Measurements from ENCODE around the gene LOC128125822.
A peak's percentile ranks its signal among the peaks of the same experiment; 100 is the strongest.

LOC128125822 gene

GRCh38 chr6:63556369-63556768 is 15.9 kb upstream of the LOC128125822 start:
- DNase-seq, result no peak

DNA sequence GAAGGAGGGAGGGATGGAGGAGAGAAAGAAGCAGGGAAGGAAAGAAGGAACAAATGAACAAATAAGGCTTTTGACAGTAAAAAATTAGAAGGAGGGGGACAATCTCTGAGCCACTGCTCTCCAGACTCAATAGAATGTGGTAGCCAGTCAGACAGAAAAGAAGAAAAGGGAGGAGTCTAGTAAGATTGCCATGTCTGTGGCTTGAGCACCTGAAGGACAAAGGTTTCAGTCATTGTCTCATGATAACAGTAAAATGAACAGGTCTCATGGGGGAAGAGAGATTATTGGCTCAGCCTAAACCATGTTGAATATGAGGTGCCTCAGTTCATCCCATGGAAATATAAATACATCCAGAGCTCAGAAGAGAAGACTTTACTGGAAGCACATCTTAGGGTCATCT is 14.0 kb upstream of the LOC128125822 start:
- no peak for DNase-seq

GRCh38 chr6:63560801-63561287 is 11.4 kb upstream of the LOC128125822 start:
- DNase-seq, result no peak

GRCh38 chr6:63561288-63561687 is 11.0 kb upstream of the LOC128125822 start:
- no peak for DNase-seq

GRCh38 chr6:63563235-63563634 is 9.0 kb upstream of the LOC128125822 start:
- DNase-seq, result no peak

GRCh38 chr6:63565058-63565726 is 7.1 kb upstream of the LOC128125822 start:
- DNase-seq, result no peak

GRCh38 chr6:63565727-63566596 is 6.3 kb upstream of the LOC128125822 start:
- DNase-seq, result no peak

- no peak for DNase-seq
Observed at GRCh38 chr6:63567966-63568365, 4.3 kb upstream of the LOC128125822 start.

DNA sequence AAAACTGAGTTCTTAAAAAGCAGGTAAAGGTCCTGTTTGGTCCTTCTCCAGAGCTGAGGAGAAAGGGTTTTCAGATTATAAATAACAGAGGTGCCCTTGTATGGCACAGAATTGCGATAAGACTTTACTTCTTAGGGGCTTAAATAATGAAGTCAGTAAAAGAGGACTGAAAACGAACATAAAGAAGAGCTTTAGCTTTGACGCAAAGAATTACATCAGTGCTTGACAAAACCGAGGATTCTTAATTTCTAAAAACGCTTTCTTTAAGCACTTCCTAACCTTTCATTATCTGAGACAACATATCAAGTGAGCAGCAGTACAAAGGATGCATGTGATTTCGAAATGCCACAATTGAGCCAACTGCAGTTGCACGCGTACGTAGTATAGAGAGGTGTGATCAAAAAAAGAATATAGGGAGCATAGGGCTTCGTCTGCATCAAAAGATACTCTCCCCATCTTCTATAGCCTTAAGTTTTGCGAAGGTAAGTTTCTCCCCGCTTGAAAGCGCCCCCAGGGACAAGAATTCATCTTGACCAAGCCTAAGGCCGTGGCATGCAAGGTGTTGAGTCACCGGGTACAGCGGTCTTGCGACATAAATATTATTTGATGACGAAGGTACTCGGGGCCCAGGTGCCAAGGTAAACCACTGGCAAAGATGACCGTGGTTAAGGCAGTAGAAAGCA is 778 bp upstream of the LOC128125822 start:
- DNase-seq, result no peak

- DNase-seq, result no peak
Observed at GRCh38 chr6:63572747-63573075, 431 bp downstream of the LOC128125822 start.

DNA sequence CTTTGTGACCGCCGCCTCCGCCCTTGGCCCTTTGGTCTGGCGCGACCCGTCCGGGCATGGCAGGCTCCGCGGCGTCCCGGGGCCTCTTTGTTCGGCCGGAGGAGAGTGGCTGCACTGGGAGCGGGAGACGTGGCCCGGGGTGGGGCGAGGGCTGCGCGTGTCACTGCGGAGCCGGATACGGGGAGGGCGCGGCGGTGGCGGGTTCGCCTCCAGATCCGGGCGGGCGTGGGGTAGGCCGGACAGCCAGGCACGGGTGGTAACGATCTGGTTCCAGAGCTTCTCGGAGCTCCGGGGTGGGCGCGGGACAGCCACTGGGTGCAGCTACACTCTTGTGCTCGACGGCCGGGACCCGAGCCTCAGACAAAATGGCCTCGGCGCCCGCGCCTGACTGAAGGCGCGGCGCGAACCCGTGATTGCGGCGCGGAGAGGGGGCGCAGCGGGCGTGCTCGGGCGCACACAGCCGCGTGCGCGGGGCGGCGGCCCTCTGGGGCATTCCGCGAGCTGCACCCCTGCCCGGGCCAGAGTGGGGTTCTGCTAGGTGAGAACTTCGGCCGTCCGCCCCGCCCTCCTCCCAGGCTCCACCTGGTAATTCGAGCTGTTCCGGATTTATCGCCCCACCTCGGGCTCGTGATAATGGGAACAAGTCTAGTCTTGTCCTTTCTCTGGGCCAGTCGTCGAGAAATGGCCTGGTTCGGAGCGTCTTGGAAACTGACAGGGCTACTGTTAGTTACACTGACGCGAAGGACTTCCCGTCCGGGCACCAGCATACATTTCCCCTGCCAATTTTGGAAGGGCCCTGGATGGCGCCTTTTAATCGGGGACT is 1.0 kb downstream of the LOC128125822 start:
- DNase-seq, result peak; percentile 57

GRCh38 chr6:63573899-63574553 is 1.7 kb downstream of the LOC128125822 start:
- peak; percentile 46 for DNase-seq

DNA sequence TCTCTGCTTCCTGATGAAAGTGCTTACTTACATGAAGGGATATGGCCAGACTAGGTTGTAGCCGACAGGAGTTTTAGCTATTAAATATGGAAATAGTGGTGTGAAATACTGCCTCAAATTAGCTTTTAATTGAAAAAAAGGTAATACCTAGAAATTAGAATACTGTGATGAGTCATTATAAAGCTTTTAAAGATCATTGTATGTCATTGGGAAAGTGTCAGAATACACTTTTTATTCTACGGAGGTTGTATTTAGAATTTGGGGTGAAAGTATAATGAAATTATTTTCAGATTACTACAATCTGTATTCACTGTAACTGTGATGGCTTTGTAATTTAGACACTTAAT is 2.2 kb downstream of the LOC128125822 start:
- DNase-seq, result no peak

DNA sequence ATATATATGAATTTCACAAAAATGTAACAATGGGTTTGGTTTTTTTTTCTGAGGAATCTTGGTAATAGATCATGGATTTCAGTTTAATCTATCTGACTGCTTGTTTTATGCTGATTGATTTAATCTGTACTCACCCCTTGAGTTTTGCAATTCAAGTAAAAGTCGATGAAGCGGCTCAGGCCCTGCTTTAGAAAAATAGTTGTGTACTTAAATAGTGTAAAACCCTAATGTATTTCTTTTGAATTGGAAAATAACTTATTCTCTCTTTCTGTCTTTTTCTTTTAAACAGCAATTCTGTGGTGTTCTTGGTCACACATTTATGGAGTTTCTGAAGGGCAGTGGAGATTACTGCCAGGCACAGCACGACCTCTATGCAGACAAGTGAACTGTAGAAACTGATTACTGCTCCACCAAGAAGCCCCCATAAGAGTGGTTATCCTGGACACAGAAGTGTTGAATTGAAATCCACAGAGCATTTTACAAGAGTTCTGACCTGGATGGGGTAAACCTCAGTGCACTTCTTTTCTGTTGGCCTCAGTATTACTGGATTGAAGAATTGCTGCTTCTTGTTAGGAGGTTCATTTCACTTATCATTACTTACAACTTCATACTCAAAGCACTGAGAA is 4.0 kb downstream of the LOC128125822 start:
- no peak for DNase-seq

DNA sequence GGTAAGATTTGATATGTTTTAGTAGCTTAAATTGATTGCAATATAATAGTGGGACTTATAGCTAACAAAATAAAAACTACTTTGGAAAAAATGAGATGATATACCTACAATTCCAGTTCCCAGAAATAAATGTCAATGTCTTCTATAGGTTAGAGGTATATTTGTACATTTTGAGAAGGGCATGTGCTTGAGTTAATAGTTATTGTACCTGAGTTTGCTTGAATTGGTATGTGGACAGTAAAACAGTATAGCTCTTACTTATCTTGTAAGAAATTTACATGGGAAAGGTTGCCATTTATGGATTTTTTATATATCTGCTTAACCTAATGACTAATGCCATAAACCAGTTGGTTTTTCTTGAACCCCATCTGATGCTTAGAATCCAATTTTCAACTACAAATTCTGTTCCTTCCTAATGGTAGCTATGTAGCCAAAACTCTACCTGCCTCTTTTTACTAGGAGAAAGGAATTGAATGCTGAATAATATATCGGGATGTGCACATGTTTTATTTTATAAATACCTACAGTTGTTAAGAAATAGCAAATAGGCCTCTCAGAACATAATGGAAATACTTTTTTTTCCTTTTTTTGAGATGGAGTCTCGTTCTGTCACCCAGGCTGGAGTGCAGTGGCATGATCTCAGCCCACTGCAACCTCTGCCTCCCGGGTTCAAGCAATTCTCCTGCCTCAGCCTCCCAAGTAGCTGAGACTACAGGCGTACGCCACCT is 4.9 kb downstream of the LOC128125822 start:
- DNase-seq, result no peak

- no peak for DNase-seq
Observed at GRCh38 chr6:63578757-63579156, 6.5 kb downstream of the LOC128125822 start.

- DNase-seq, result no peak
Observed at GRCh38 chr6:63579937-63580703, 7.8 kb downstream of the LOC128125822 start.

- no peak for DNase-seq
Observed at GRCh38 chr6:63580704-63580961, 8.4 kb downstream of the LOC128125822 start.

GRCh38 chr6:63581355-63582013 is 9.2 kb downstream of the LOC128125822 start:
- DNase-seq, result no peak
